Hematopoietic multipotent progenitor cell treated with erythropoietin and hydrocortisone succinate and interleukin-3 and kit ligand, for 4 days (in vitro differentiated cells): ENCODE measurements around the gene NHS.
A peak's percentile ranks its signal among the peaks of the same experiment; 100 is the strongest.

Experiments used
- DNase-seq: peaks from one replicate; pipeline ENCODE4 v3.0.0-alpha.2; 2015

NHS gene

GRCh38 chrX:17633546-17633945 lies 258.5 kb downstream of the NHS start:
- DNase-seq, result no peak

- no peak for DNase-seq
Observed at GRCh38 chrX:17634542-17635207, 259.7 kb downstream of the NHS start.

- DNase-seq, result no peak
Observed at GRCh38 chrX:17635231-17635630, 260.2 kb downstream of the NHS start.

GRCh38 chrX:17637235-17637634 lies 262.2 kb downstream of the NHS start:
- no peak for DNase-seq

- DNase-seq, result no peak
Observed at GRCh38 chrX:17638731-17639130, 263.7 kb downstream of the NHS start.

GRCh38 chrX:17642891-17643290 lies 267.9 kb downstream of the NHS start:
- no peak for DNase-seq

GRCh38 chrX:17643528-17643927 lies 268.5 kb downstream of the NHS start:
- no peak for DNase-seq

GRCh38 chrX:17644001-17644400 lies 269.0 kb downstream of the NHS start:
- DNase-seq, result no peak

- no peak for DNase-seq
Observed at GRCh38 chrX:17654116-17654515, 279.1 kb downstream of the NHS start.

GRCh38 chrX:17655211-17656034 lies 280.4 kb downstream of the NHS start:
- no peak for DNase-seq

GRCh38 chrX:17656035-17656418 lies 281.0 kb downstream of the NHS start:
- DNase-seq, result no peak

- DNase-seq, result no peak
Observed at GRCh38 chrX:17656556-17656955, 281.6 kb downstream of the NHS start.

- DNase-seq, result no peak
Observed at GRCh38 chrX:17662391-17662790, 287.4 kb downstream of the NHS start.

GRCh38 chrX:17668929-17669328 lies 293.9 kb downstream of the NHS start:
- DNase-seq, result no peak

- DNase-seq, result no peak
Observed at GRCh38 chrX:17669458-17669857, 294.5 kb downstream of the NHS start.

- DNase-seq, result no peak
Observed at GRCh38 chrX:17669891-17670290, 294.9 kb downstream of the NHS start.

- no peak for DNase-seq
Observed at GRCh38 chrX:17670874-17671273, 295.9 kb downstream of the NHS start.

- DNase-seq, result peak; percentile 32
Observed at GRCh38 chrX:17674601-17675000, 299.6 kb downstream of the NHS start.

- DNase-seq, result no peak
Observed at GRCh38 chrX:17679261-17679660, 304.3 kb downstream of the NHS start.

- DNase-seq, result no peak
Observed at GRCh38 chrX:17679820-17680219, 304.8 kb downstream of the NHS start.

- DNase-seq, result peak; percentile 22
Observed at GRCh38 chrX:17680732-17681413, 305.9 kb downstream of the NHS start.

- peak; percentile 43 for DNase-seq
Observed at GRCh38 chrX:17682259-17682658, 307.3 kb downstream of the NHS start.

- DNase-seq, result no peak
Observed at GRCh38 chrX:17685026-17685425, 310.0 kb downstream of the NHS start.

- no peak for DNase-seq
Observed at GRCh38 chrX:17687648-17688047, 312.6 kb downstream of the NHS start.
